K562 treated with DMSO at 1 percent for 48 hours (cell line): ENCODE measurements around the gene DAW1. TPM values are rescaled to one million over a fixed set of nuclear protein-coding genes. Genes with fewer than 3 reads are reported as not detected.

Source experiments
- total RNA-seq: library from RNA; unstranded; fragments of 300-600 nt; gene quantifications from 2 replicates; pipeline ENCODE4 v1.2.3, GENCODE V29; 2022; ENCODE audit warnings: low replicate concordance; ENCODE audit errors: extremely low read depth

Gene DAW1, protein sequence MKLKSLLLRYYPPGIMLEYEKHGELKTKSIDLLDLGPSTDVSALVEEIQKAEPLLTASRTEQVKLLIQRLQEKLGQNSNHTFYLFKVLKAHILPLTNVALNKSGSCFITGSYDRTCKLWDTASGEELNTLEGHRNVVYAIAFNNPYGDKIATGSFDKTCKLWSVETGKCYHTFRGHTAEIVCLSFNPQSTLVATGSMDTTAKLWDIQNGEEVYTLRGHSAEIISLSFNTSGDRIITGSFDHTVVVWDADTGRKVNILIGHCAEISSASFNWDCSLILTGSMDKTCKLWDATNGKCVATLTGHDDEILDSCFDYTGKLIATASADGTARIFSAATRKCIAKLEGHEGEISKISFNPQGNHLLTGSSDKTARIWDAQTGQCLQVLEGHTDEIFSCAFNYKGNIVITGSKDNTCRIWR
- not detected in 2 replicates for total RNA-seq

DNA sequence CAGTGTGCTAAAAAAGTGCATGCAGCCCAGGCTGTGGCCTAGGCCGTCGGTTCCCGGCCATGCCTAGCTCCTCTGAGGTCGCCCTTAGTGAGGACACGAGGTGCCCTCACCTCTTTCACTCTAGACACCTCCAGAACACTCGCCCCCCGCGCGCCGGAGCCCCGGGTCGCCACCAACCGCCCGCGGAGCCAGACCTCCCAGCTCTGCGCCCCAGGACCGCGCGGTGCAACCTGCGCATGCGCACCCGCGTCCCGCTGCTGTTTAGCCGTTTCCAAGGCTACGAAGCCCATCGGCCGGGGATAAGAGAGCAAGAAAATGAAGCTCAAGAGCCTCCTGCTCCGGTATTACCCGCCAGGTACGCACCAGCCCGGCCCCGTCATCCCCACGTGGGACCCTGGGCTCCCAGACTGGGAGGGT, at the start of gene DAW1:
TSS of gene DAW1 (plus strand) at position 257 of the 417 bp plus-strand sequence. CDS start at position 316, 59 bp downstream.

Other genes with a start within 250 kb of the DAW1 start
- not detected in 2 replicates for gene SCYGR5, start 204.8 kb upstream of the DAW1 start, total RNA-seq
- gene SLC19A3, start 153.6 kb upstream of the DAW1 start, total RNA-seq: not detected in 2 replicates
- not detected in 2 replicates for gene SCYGR6, start 146.9 kb upstream of the DAW1 start, total RNA-seq
- gene SCYGR7, start 143.3 kb upstream of the DAW1 start, total RNA-seq: not detected in 2 replicates
- gene SCYGR8, start 125.7 kb upstream of the DAW1 start, total RNA-seq: not detected in 2 replicates
- gene CCL20, start 57.8 kb upstream of the DAW1 start, total RNA-seq: not detected in 2 replicates